ENCODE measurements around the gene MSH4.
"Not testable (repeated sequence)": the region's sequence is repeated elsewhere in the genome, so short reads cannot be mapped to it uniquely, and the experiment has no call there.

The MSH4 gene

GRCh38 chr1:75796376-75797272 is at the start of gene MSH4:
TSS of gene MSH4 (plus strand) at chr1:75796882. CDS start at chr1:75796986, 104 bp downstream.
- no peak for DNase-seq

- not testable (repeated sequence) for DNase-seq
These were observed 39.5 kb upstream of the MSH4 start for GRCh38 chr1:75757210-75757609.

- DNase-seq, result not testable (repeated sequence)
These were observed 38.1 kb upstream of the MSH4 start for GRCh38 chr1:75758543-75758942.

GRCh38 chr1:75764057-75764655 is 32.5 kb upstream of the MSH4 start:
- DNase-seq, result no peak

GRCh38 chr1:75765697-75766355 is 30.9 kb upstream of the MSH4 start:
- DNase-seq, result no peak

- DNase-seq, result no peak
These were observed 28.7 kb upstream of the MSH4 start for GRCh38 chr1:75768016-75768415.

GRCh38 chr1:75770761-75771160 is 25.9 kb upstream of the MSH4 start:
- no peak for DNase-seq

- DNase-seq, result no peak
These were observed 24.7 kb upstream of the MSH4 start for GRCh38 chr1:75771978-75772377.

GRCh38 chr1:75777812-75778211 is 18.9 kb upstream of the MSH4 start:
- DNase-seq, result not testable (repeated sequence)

GRCh38 chr1:75778694-75779093 is 18.0 kb upstream of the MSH4 start:
- not testable (repeated sequence) for DNase-seq

- not testable (repeated sequence) for DNase-seq
These were observed 16.5 kb upstream of the MSH4 start for GRCh38 chr1:75780183-75780582.

GRCh38 chr1:75783920-75784319 is 12.8 kb upstream of the MSH4 start:
- not testable (repeated sequence) for DNase-seq

GRCh38 chr1:75785320-75785982 is 11.2 kb upstream of the MSH4 start:
- DNase-seq, result no peak

GRCh38 chr1:75785983-75786853 is 10.5 kb upstream of the MSH4 start, which contains the start of gene RABGGTB:
TSS of gene RABGGTB (plus strand) at chr1:75786256. CDS start at chr1:75786272, 16 bp downstream.
- peak; percentile 93 for DNase-seq

- DNase-seq, result no peak
These were observed 9.7 kb upstream of the MSH4 start for GRCh38 chr1:75786901-75787493.

GRCh38 chr1:75787524-75787923 is 9.2 kb upstream of the MSH4 start:
- no peak for DNase-seq

GRCh38 chr1:75789988-75790387 is 6.7 kb upstream of the MSH4 start:
- DNase-seq, result no peak

GRCh38 chr1:75791022-75791421 is 5.7 kb upstream of the MSH4 start:
- DNase-seq, result no peak

- no peak for DNase-seq
These were observed 4.6 kb upstream of the MSH4 start for GRCh38 chr1:75792091-75792490.

GRCh38 chr1:75794382-75794781 is 2.3 kb upstream of the MSH4 start:
- DNase-seq, result no peak

GRCh38 chr1:75795703-75796193 is 934 bp upstream of the MSH4 start:
- no peak for DNase-seq

GRCh38 chr1:75797273-75797588 is 549 bp downstream of the MSH4 start:
- DNase-seq, result no peak

Data from NCI-H1092 treated with DMSO at 0.1 percent for 48 hours (cell line).